HuH-7 (cell line): ENCODE results near the gene EYA2.
"Not testable (repeated sequence)": the region's sequence is repeated elsewhere in the genome, so short reads cannot be mapped to it uniquely, and the experiment has no call there.

Source experiments
- DNase-seq: peaks from one replicate; pipeline ENCODE4 v3.0.0; 2011; ENCODE audit warnings: low spot score

Gene EYA2

GRCh38 chr20:47175493-47175892 is 280.9 kb downstream of the EYA2 start:
- DNase-seq, result no peak

DNA sequence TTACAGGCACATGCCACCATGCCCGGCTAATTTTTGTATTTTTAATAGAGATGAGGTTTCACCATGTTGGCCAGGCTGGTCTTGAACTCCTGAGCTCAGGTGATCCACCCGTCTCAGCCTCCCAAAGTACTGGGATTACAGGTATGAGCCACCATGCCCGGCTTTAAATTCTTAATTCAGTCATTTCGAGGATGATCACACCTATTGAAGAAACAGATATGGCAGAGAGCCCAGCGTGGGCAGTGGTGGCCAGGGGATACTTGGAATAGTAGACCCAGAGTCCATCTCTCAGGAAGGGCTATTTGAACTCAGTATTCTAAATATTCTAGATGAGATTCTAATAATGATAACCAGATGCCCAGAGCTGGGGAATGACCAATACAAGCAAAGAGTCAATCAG is 281.6 kb downstream of the EYA2 start:
- DNase-seq, result not testable (repeated sequence)

DNA sequence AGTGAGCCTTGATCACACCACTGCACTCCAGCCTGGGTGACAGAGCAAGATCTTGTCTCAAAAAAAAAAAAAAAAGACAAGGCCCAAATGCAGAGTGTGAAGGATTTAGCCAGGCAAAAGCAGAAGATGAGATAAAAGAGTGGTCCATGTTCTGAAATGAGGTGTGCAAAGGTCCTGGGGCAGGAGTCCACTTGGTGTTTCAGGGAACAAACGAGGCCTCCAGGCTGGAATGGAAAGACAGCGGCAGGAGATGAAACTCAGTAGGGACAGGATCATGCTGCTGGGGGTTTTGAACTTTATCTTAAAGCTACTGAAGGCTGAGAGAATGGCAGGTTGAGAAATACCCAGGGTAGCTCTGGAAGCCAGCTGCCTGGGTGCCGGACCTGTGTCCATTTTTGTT is 283.6 kb downstream of the EYA2 start:
- no peak for DNase-seq

DNA sequence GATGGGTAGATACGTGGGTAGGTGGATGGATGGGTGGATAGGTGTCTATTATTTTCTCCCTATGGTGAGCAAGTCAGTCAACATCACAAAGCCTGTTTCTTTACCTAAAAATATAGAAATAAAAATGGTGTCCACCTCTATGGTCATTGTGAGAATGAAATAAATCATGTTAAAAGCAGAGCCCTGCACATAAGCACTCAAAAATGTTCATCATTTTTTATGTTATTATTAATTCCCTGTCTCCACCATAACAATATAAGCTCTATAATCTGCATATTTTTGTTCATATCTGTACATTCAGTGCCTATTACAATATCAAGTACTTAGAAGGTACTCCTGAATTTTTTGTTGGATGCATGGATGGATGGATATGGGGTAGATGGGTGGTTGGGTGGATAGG is 284.2 kb downstream of the EYA2 start:
- DNase-seq, result no peak

- no peak for DNase-seq
These were observed 284.6 kb downstream of the EYA2 start for GRCh38 chr20:47179267-47179666.

GRCh38 chr20:47181056-47181862 is 286.6 kb downstream of the EYA2 start:
- DNase-seq, result peak; percentile 67

- DNase-seq, result no peak
These were observed 288.7 kb downstream of the EYA2 start for GRCh38 chr20:47183367-47183766.

GRCh38 chr20:47187450-47188195 is 293.0 kb downstream of the EYA2 start:
- no peak for DNase-seq

DNA sequence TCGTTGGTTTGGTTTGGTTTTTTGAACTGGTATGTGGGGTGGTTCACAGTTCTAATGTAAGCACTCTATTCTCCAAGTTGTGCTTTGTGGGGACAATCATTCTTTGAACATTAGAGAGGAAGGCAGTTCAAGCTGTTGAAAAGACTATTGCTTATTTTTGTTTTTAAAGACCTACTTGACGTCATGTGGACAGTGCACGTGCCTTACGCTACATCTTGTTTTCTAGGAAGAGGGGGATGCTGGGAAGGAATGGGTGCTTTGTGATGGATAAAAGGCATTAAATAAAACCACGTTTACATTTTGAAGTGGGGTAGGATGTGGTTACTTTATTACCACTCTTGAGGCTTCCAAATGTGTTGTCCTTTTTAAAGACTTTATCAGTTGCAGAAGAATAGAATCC is 293.9 kb downstream of the EYA2 start:
- DNase-seq, result no peak

DNA sequence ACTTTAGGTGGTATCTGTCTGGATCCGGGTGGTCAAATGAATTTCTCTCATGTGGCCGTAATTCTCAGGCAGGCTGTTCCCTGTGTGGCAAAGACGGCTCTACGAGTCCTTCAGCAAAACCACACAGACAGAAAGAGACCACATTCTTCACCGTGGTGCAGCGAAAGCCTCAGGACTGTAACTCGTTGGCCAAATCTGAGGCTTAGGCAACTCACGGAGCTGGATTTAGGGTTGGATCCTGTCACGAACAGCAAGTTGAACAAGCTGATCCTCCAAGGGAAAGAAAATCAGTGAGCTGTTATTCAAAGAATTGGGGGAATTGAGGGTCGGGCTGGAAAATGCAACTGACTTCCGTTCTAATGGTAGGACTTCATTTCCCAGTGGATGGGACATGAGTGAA is 294.4 kb downstream of the EYA2 start:
- no peak for DNase-seq

DNA sequence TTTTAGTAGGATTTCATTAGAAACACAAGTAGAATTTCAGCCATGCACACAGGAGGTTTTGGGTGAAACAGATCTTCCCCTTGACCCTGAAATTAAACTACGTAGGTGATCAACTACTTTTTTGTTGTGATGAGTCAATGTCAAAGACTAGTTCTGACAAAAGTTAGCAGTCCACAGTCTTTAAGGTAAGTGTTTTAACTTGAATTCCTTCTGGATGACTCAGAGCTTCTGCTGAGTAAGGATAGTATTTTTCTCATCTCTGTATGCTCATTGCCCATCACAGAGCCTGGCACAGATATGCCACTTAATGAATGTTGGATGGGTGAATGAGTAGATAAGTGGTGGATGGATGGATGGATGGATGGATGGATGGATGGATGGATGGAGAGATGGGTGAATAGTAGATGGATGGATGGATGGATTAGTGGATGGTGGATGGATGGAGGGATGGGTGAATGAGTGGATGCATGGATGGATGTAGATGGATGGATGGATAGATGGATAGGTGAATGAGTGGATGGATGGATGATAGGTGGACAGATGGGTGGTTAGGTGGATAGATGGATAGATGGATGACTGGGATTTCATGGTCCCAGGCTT is 296.5 kb downstream of the EYA2 start:
- no peak for DNase-seq

GRCh38 chr20:47191956-47192355 is 297.3 kb downstream of the EYA2 start:
- DNase-seq, result no peak

DNA sequence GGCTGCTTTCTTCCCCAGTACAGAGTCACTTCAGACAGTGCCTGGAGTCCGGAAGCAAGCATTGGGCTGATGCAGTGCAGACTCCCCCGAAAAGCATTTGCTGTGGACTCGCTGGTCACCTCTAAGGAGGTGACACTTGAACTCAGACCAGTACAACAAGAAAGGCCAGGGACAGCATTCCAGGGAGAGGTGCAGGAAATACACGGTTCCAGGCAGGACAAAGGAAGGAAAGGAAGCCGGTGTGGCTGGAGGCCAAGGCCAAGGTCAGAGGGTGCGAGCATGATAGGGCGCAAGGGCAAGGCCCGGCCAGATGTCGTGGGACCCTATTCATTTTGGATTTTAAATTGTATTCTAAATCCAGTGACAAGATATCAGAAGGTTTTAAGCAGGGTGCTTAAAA is 300.9 kb downstream of the EYA2 start:
- no peak for DNase-seq

DNA sequence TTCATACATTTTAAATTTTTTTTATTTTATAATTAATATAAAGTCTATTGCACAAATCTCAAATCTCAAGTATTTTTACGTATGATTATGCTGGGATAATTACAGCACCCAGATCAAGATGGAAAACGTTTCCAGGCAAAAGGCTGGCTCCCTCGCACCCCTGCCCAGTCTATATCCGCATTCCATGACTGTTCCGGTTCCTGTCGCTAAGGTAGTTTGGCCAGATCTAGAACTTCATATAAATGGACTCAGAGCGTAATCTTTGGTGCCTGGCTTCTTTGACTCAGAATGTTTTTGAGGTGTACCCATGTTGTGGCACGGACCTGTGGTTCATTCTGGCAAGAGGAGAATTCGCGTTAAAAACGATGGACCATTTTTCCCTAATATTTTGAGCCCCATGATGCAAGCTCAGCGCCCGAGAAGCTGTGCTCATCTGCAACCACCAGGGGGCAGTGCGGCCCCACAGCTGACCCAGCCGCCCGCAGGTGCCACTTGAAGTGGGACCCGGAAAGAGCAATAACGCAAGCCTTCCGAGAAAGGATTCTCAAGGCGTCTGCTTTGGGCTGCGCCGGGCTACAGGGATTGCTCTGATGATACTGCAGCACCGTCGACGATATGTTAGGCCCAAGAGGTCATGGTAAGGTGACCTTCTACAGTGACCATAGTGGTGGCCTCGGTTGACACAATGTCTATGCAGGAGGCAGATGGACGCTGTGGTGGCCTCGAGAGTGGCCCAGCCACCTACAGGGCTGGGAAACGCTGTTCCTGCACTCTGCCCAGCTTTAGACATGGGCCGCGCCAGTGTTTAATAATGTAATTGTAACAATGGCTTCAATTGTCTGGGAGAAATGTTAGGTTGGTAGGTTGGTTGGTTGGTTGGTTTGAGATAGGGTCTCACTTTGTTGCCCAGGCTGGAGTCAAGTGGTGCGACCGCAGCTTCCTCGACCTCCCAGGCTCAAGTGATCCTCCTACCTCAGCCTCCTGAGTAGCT is 301.7 kb downstream of the EYA2 start:
- DNase-seq, result peak; percentile 77

DNA sequence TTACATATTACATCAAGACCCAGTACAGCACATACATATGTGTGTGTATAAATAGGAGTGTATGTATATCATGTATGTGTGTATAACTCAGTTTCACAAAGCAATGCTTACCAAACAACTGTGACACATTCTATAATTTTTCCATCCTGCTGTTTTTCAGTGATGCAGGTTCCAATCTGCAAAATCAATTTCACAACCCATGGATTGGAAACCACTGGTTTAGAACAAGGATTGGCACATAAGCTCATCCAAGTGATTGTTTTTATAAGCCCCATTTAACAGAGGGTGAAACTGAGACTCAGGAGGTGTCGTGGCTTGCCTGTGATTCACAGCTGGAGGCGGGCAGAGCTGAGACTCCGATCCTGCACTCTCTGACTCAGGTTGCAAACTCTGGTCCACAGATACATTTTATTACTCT is 303.6 kb downstream of the EYA2 start:
- no peak for DNase-seq

GRCh38 chr20:47198996-47199552 is 304.4 kb downstream of the EYA2 start:
- no peak for DNase-seq

- DNase-seq, result no peak
These were observed 306.6 kb downstream of the EYA2 start for GRCh38 chr20:47201074-47201730.

- no peak for DNase-seq
These were observed 308.4 kb downstream of the EYA2 start for GRCh38 chr20:47202733-47203667.

GRCh38 chr20:47204008-47204849 is 309.6 kb downstream of the EYA2 start:
- no peak for DNase-seq
